ENCODE measurements around the gene LIMS2.

LIMS2 gene

DNA sequence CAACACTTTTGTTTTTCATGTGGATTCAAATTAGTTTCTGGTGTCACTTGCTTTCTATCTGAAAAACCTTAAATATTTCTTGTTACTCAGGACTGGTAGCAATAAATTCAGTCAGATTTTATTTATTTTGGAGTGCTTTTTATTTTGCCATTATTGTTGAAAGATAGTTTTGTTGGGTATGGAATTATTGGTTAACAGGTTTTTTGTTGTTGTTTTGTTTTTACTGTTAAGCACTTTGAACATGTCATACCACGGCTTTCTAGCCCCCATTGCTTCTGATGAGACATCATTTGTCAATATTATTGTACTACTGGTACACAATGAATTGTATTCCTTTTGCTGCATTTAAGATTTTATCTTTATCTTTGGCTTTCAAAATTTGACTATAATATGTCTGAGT lies 13.1 kb upstream of the LIMS2 start:
- TF ChIP-seq CTCF (IDR thresholded peaks at IDR 0.05; ENCODE audit: extremely low read depth, missing control alignments): no peak
- no peak for DNase-seq (ENCODE audit: low spot score)

GRCh38 chr2:127685410-127686080 lies 10.2 kb upstream of the LIMS2 start:
- DNase-seq (ENCODE audit: low spot score): no peak
- no peak for TF ChIP-seq CTCF (IDR thresholded peaks at IDR 0.05; ENCODE audit: extremely low read depth, missing control alignments)

GRCh38 chr2:127683757-127684156 lies 8.4 kb upstream of the LIMS2 start:
- TF ChIP-seq CTCF (IDR thresholded peaks at IDR 0.05; ENCODE audit: extremely low read depth, missing control alignments): no peak
- no peak for DNase-seq (ENCODE audit: low spot score)

DNA sequence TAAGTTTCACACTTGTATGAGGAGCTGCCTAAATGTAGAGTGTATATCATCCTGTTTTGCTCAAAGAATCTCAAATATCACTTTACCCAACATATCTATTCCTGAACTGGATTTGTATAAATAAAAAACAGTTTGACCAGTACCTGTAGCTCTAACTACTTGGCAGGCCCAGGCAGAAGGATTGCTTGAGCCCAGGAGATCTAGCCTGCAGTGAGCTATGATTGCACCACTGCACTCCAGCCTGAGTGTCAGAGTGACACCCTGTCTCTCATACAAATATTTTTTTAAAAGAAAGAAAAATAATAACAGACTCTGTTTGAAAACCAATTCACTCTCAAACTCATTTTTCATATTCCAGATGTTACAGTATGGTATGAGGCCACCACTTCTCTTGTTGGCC lies 7.7 kb upstream of the LIMS2 start:
- no peak for TF ChIP-seq CTCF (IDR thresholded peaks at IDR 0.05; ENCODE audit: extremely low read depth, missing control alignments)
- DNase-seq (ENCODE audit: low spot score): no peak

DNA sequence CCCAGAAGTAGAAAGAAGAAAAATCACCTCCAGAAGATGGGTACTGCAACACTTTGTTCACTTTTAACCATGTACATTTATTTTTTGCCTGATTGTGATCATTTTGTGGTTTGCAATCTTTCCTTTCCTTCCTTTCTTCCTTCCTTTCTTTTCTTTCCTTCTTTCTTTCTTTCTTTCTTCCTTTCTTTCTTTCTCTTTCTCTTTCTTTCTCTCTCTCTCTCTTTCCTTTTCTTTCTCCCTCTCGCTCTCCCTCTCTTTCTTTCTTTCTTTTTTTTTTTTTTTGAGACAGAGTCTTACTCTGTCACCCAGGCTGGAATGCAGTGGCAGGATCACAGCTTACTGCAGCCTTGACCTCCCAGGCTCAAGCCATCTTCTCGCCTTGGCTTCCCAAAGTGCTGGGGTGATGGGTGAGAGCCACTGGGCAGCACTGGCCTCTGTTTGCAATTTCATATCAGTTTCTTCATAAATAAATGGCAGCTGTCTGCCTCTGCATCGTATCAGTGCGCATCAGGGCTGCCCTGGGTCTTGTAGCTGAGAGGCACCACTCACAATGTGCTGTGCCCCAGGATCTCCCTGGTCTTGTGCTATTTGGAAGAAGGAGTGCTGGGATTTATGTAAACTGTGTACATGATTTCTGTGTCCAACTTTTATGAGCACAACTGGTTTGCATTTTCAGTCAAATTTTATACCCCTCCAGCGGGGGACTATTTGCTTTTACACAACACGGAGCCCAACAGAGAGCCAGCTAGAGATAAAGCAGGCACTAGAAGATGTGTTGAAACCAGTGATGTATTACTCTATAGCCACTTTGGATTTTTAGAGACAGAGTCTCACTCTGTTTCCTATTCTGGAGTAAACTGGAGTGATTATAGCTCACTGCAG lies 6.9 kb upstream of the LIMS2 start:
- no peak for DNase-seq (ENCODE audit: low spot score)
- TF ChIP-seq CTCF (IDR thresholded peaks at IDR 0.05; ENCODE audit: extremely low read depth, missing control alignments): no peak

DNA sequence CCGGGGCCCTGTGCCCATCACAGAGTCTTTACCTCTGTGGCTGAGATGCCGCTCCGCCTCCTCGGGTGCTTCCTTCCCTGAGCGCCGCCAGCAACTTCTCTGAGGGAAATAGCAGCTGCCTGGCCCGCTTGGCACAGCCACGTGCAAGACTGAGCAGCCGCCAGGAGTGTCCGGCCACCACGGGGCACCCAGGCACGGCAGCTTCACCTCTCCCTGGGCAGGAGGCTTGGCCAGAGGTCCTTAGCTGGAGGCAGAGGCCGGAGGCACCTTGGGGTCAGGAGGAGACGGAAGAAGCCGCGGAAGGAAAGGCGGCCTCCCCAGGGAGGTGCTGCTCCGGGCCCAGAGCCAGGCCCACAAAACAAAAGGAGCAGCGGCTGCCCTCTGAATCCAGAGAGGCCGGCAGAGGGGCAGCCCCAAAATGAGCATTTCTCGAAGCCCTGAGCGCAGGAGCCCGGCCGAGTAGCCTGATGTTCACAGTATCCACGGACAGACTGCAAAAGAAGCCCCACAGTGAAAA lies 6.0 kb upstream of the LIMS2 start:
- TF ChIP-seq CTCF (IDR thresholded peaks at IDR 0.05; ENCODE audit: extremely low read depth, missing control alignments): no peak
- DNase-seq (ENCODE audit: low spot score): peak; percentile 19

- TF ChIP-seq CTCF (IDR thresholded peaks at IDR 0.05; ENCODE audit: extremely low read depth, missing control alignments): no peak
- no peak for DNase-seq (ENCODE audit: low spot score)
Measured at GRCh38 chr2:127680706-127681287, 5.5 kb upstream of the LIMS2 start.
